ENCODE results near the gene BLZF1. TPM values are rescaled to one million over a fixed set of nuclear protein-coding genes. Genes with fewer than 3 reads are reported as not detected.
"Not testable (repeated sequence)": the region's sequence is repeated elsewhere in the genome, so short reads cannot be mapped to it uniquely, and the experiment has no call there.

The BLZF1 gene
- total and polyA plus RNA-seq, 5 donors = 11.7 to 28.3 (median 26.2) TPM

GRCh38 chr1:169334727-169335126 is 33.3 kb upstream of the BLZF1 start:
- DNase-seq; intact Hi-C loops (cut with DNase I); ATAC-seq; H3K9me3 ChIP-seq (ENCODE audit: control insufficient read depth, low read length); H3K4me1 ChIP-seq (ENCODE audit: control insufficient read depth, insufficient read depth, low read length); H3K27ac ChIP-seq (ENCODE audit: low read length); H3K4me3 ChIP-seq (ENCODE audit: low read length); H3K27me3 ChIP-seq (ENCODE audit: control insufficient read depth, insufficient read depth): not testable (repeated sequence)
- WGBS = 97% methylated on average over 3 of the region's 3 CpGs

GRCh38 chr1:169336947-169337715 is 30.9 kb upstream of the BLZF1 start:
- H3K4me1 ChIP-seq (ENCODE audit: control insufficient read depth, insufficient read depth, low read length); H3K27ac ChIP-seq (ENCODE audit: low read length); intact Hi-C loops (cut with DNase I); H3K27me3 ChIP-seq (ENCODE audit: control insufficient read depth, insufficient read depth); DNase-seq; ATAC-seq; H3K9me3 ChIP-seq (ENCODE audit: control insufficient read depth, low read length); H3K4me3 ChIP-seq (ENCODE audit: low read length): not testable (repeated sequence)
- 97% methylated on average over 35 of the region's 35 CpGs for WGBS

DNA sequence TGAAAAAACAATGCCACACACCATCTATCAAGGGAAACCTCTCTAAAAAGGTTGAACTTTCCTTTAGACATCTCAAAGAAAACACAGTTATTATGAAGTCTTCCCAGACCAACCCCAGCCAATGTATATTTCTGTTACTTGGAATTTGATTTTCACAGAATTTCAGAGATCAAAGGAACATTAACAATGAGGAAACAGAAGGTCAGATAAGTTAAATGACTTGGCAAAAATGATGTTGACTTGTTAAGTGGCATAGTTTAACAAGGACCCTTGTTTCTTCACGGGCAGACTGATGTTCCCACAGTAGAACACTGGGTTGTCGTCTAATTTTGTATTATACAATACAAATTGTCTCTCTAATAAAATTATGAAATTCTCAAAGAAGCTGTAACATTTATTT is 29.4 kb upstream of the BLZF1 start:
- Histone ChIP-seq H3K27me3 (ENCODE audit: control insufficient read depth, insufficient read depth) (no peaks in the 10 kb centered on the region), H3K4me3 (ENCODE audit: low read length) (no peak overlapping the region), H3K9me3 (ENCODE audit: control insufficient read depth, low read length) (no peaks in the 10 kb centered on the region), H3K4me1 (ENCODE audit: control insufficient read depth, insufficient read depth, low read length) (no peaks in the 10 kb centered on the region), H3K27ac (ENCODE audit: low read length) (no peak overlapping the region)
- intact Hi-C loops (cut with DNase I) = no loop called here
- DNase-seq = no peak
- no peak for ATAC-seq
- 60% methylated on average over 2 of the region's 2 CpGs for WGBS

DNA sequence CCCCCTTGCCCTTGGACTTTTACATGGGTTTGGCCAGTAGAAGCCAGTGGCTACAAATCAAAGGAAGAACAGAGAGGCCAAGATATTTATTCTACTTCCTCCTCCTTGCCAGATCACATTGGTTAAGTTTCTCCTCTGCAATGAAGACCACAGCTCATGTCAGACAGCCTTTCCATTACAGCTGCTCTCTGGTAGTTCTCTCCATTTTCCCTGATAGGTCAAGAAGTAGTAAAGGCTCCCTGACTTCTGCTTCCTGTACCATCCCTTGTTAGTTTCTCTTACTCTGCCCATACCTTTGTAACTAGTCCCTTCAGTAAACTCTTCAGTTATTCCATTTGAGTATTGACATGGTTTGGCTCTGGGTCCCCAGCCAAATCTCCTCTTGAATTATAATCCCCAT is 28.2 kb upstream of the BLZF1 start:
- H3K4me1 ChIP-seq (ENCODE audit: control insufficient read depth, insufficient read depth, low read length) = no peaks in the 10 kb centered on the region
- H3K4me3 ChIP-seq (ENCODE audit: low read length) = no peak overlapping the region
- no peaks in the 10 kb centered on the region for H3K9me3 ChIP-seq (ENCODE audit: control insufficient read depth, low read length)
- ATAC-seq = no peak
- intact Hi-C loops (cut with DNase I) = loop anchor here in 1 of 4 donors (10.0 kb wide), 1 partner anchor 895 kb away; no protein-coding TSS in a partner anchor
- H3K27ac ChIP-seq (ENCODE audit: low read length) = no peak overlapping the region
- no peaks in the 10 kb centered on the region for H3K27me3 ChIP-seq (ENCODE audit: control insufficient read depth, insufficient read depth)
- no peak for DNase-seq

GRCh38 chr1:169340882-169341281 is 27.1 kb upstream of the BLZF1 start:
- no peak for DNase-seq
- intact Hi-C loops (cut with DNase I) = loop anchor here in 1 of 4 donors (10.0 kb wide), 1 partner anchor 896 kb away; no protein-coding TSS in a partner anchor
- Histone ChIP-seq H3K9me3 (ENCODE audit: control insufficient read depth, low read length) (no peaks in the 10 kb centered on the region), H3K4me1 (ENCODE audit: control insufficient read depth, insufficient read depth, low read length) (no peaks in the 10 kb centered on the region), H3K4me3 (ENCODE audit: low read length) (no peak overlapping the region), H3K27me3 (ENCODE audit: control insufficient read depth, insufficient read depth) (no peaks in the 10 kb centered on the region), H3K27ac (ENCODE audit: low read length) (no peak overlapping the region)
- WGBS = 87% methylated on average over 5 of the region's 5 CpGs
- ATAC-seq = no peak

GRCh38 chr1:169342096-169342495 is 25.9 kb upstream of the BLZF1 start:
- not testable (repeated sequence) for H3K9me3 ChIP-seq (ENCODE audit: control insufficient read depth, low read length); H3K4me1 ChIP-seq (ENCODE audit: control insufficient read depth, insufficient read depth, low read length); H3K27ac ChIP-seq (ENCODE audit: low read length); DNase-seq; ATAC-seq; H3K4me3 ChIP-seq (ENCODE audit: low read length); H3K27me3 ChIP-seq (ENCODE audit: control insufficient read depth, insufficient read depth)
- intact Hi-C loops (cut with DNase I) = loop anchor here in 1 of 4 donors (10.0 kb wide), 1 partner anchor 897 kb away; no protein-coding TSS in a partner anchor
- WGBS = 93% methylated on average over 3 of the region's 3 CpGs

DNA sequence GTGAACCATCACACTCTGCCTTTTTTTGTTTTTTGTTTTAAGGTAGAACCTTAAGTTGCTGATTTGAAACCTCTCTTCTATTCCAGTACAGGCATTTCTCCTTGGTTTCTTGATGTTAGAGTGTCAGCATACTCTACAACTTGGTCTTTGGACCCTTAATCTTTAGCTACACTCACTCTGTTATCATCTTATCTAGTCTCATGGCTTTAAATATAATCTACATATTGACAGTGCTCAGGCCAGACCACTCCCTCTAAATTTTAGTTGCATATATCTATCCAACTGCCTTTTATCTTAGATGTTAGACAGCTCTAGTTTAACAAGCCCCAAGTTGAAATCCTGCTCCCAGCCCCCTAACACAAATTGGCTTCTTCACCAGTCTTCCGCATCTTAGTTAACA is 22.5 kb upstream of the BLZF1 start:
- intact Hi-C loops (cut with DNase I) = loop anchor here in 3 of 4 donors (5.0 to 10.0 kb wide), 3 partner anchors 743 to 1003 kb away; no protein-coding TSS in a partner anchor
- no peak for DNase-seq
- 97% methylated on average over 1 of the region's 1 CpG for WGBS
- Histone ChIP-seq H3K9me3 (ENCODE audit: control insufficient read depth, low read length) (no peaks in the 10 kb centered on the region), H3K4me1 (ENCODE audit: control insufficient read depth, insufficient read depth, low read length) (no peaks in the 10 kb centered on the region), H3K27me3 (ENCODE audit: control insufficient read depth, insufficient read depth) (no peaks in the 10 kb centered on the region), H3K27ac (ENCODE audit: low read length) (no peak overlapping the region), H3K4me3 (ENCODE audit: low read length) (no peak overlapping the region)
- no peak for ATAC-seq

DNA sequence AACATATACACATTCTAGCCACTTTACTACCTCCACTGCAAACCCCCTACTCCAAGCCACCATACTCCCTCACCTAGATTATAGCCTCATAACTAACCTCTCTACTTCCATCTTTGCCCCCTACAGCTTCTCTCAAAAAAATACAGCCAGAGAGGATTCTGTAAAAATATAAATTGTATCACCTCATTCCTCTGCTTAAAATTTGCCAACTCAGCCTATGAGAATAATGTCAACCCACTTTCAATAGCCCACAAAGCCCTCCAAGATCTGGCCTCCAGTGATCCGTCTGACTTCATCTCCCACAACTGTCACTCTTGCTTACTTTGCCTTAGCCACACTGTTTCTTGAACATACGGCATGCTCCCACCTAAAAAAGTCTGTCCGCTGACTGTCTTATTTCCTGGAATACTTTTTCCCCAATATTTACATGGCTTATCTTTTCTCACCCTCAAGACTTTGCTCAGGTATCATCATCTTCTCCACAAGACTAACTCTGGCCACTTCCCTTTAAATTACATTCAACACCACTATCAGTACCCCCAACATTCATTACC is 21.9 kb upstream of the BLZF1 start:
- intact Hi-C loops (cut with DNase I) = loop anchor here in 3 of 4 donors (5.0 to 10.0 kb wide), 3 partner anchors 744 to 1004 kb away; no protein-coding TSS in a partner anchor
- H3K9me3 ChIP-seq (ENCODE audit: control insufficient read depth, low read length) = no peaks in the 10 kb centered on the region
- H3K27me3 ChIP-seq (ENCODE audit: control insufficient read depth, insufficient read depth) = no peaks in the 10 kb centered on the region
- WGBS = 98% methylated on average over 3 of the region's 3 CpGs
- H3K4me3 ChIP-seq (ENCODE audit: low read length) = no peak overlapping the region
- H3K4me1 ChIP-seq (ENCODE audit: control insufficient read depth, insufficient read depth, low read length) = no peaks in the 10 kb centered on the region
- ATAC-seq (no peak), DNase-seq (no peak)
- no peak overlapping the region for H3K27ac ChIP-seq (ENCODE audit: low read length)

DNA sequence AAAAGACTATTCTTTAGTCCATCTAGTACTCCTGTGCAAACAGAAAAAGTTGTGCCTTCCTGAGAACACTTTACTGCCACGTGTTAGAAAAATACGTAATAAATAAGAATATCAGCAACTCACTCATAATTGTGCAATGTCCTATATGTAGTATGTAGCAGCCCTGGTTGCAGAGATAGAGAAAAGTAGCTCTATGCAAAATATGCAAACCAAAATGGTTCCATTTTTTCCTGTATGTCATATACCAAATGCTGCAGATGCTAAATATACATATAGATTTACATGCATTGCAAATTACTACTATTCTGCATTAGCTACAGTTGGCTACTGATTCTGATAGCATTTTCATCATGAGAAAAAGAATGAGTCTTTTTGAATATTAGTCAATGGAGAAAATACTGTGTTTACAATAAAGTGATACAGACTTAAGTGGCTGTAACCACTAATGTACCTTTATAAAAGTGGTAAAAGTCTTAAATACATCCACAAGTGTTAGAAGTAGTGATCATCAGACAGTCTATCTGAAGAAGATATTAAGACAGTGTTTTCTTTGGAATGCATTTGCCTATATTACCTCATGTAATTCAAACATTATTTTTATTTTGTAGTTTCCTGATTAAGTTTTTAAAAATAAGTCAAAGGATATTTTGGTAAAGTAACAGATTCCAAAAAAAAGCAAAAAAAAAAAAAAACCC is 20.2 kb upstream of the BLZF1 start:
- H3K27me3 ChIP-seq (ENCODE audit: control insufficient read depth, insufficient read depth) = no peaks in the 10 kb centered on the region
- ATAC-seq (no peak), DNase-seq (no peak)
- intact Hi-C loops (cut with DNase I) = loop anchor here (2.0 to 10.0 kb wide), 4 partner anchors 745 to 1006 kb away; no protein-coding TSS in a partner anchor
- no peak overlapping the region for H3K27ac ChIP-seq (ENCODE audit: low read length)
- no peaks in the 10 kb centered on the region for H3K4me1 ChIP-seq (ENCODE audit: control insufficient read depth, insufficient read depth, low read length)
- no peak overlapping the region for H3K4me3 ChIP-seq (ENCODE audit: low read length)
- no peaks in the 10 kb centered on the region for H3K9me3 ChIP-seq (ENCODE audit: control insufficient read depth, low read length)
- WGBS = 79% methylated on average over 2 of the region's 2 CpGs

- 44% methylated on average over 5 of the region's 5 CpGs for WGBS
Measured at GRCh38 chr1:169348383-169349036, 19.5 kb upstream of the BLZF1 start.

More at GRCh38 chr1:169348383-169349036, 19.5 kb upstream of the BLZF1 start:
- ATAC-seq = no peak
- no peak for DNase-seq
- H3K9me3 ChIP-seq (ENCODE audit: control insufficient read depth, low read length) = no peaks in the 10 kb centered on the region
- no peak overlapping the region for H3K27ac ChIP-seq (ENCODE audit: low read length)
- no peak overlapping the region for H3K4me3 ChIP-seq (ENCODE audit: low read length)
- no peaks in the 10 kb centered on the region for H3K27me3 ChIP-seq (ENCODE audit: control insufficient read depth, insufficient read depth)
- no peaks in the 10 kb centered on the region for H3K4me1 ChIP-seq (ENCODE audit: control insufficient read depth, insufficient read depth, low read length)
- intact Hi-C loops (cut with DNase I) = loop anchor here (2.0 to 10.0 kb wide), 4 partner anchors 746 to 1006 kb away; no protein-coding TSS in a partner anchor

Data from right cardiac atrium (tissue), 5 donors.